Measurements from ENCODE around the gene TAF4B.
A peak's percentile ranks its signal among the peaks of the same experiment; 100 is the strongest.

TAF4B gene

GRCh38 chr18:26394047-26394654 lies 167.9 kb downstream of the TAF4B start:
- no peak for TF ChIP-seq CTCF (IDR thresholded peaks at IDR 0.05; ENCODE audit: low read depth, low read length, missing control alignments)
- H3K4me3 ChIP-seq (replicated peaks; ENCODE audit: low read depth, low read length): no peak overlapping the region
- no peak for DNase-seq (ENCODE audit: extremely low read depth, low read depth)

- DNase-seq (ENCODE audit: extremely low read depth, low read depth): no peak
- TF ChIP-seq CTCF (IDR thresholded peaks at IDR 0.05; ENCODE audit: low read depth, low read length, missing control alignments): no peak
- no peak overlapping the region for H3K4me3 ChIP-seq (replicated peaks; ENCODE audit: low read depth, low read length)
Measured at GRCh38 chr18:26397019-26397418, 170.8 kb downstream of the TAF4B start.

- no peak for DNase-seq (ENCODE audit: extremely low read depth, low read depth)
- H3K4me3 ChIP-seq (replicated peaks; ENCODE audit: low read depth, low read length): no peak overlapping the region
- no peak for TF ChIP-seq CTCF (IDR thresholded peaks at IDR 0.05; ENCODE audit: low read depth, low read length, missing control alignments)
Measured at GRCh38 chr18:26403491-26403890, 177.2 kb downstream of the TAF4B start.

GRCh38 chr18:26405190-26405801 lies 179.1 kb downstream of the TAF4B start:
- DNase-seq (ENCODE audit: extremely low read depth, low read depth): no peak
- no peak overlapping the region for H3K4me3 ChIP-seq (replicated peaks; ENCODE audit: low read depth, low read length)
- TF ChIP-seq CTCF (IDR thresholded peaks at IDR 0.05; ENCODE audit: low read depth, low read length, missing control alignments): peak; percentile 48

- no peak overlapping the region for H3K4me3 ChIP-seq (replicated peaks; ENCODE audit: low read depth, low read length)
- no peak for DNase-seq (ENCODE audit: extremely low read depth, low read depth)
- TF ChIP-seq CTCF (IDR thresholded peaks at IDR 0.05; ENCODE audit: low read depth, low read length, missing control alignments): no peak
Measured at GRCh38 chr18:26406324-26406723, 180.1 kb downstream of the TAF4B start.

GRCh38 chr18:26406854-26407517 lies 180.7 kb downstream of the TAF4B start:
- TF ChIP-seq CTCF (IDR thresholded peaks at IDR 0.05; ENCODE audit: low read depth, low read length, missing control alignments): no peak
- no peak overlapping the region for H3K4me3 ChIP-seq (replicated peaks; ENCODE audit: low read depth, low read length)
- no peak for DNase-seq (ENCODE audit: extremely low read depth, low read depth)

Data from HFF-Myc (cell line).